Measurements from ENCODE around the gene EHMT1. TPM values are rescaled to one million over a fixed set of nuclear protein-coding genes. Genes with fewer than 3 reads are reported as not detected.

Gene EHMT1
- total RNA-seq, 1 donor from 2014 or later, result 95.9 TPM

- intact Hi-C loops (cut with micrococcal nuclease), result no loop called here
Observed at GRCh38 chr9:137642118-137642601, 23.4 kb downstream of the EHMT1 start.

GRCh38 chr9:137642892-137643291 lies 24.1 kb downstream of the EHMT1 start:
- intact Hi-C loops (cut with micrococcal nuclease), result no loop called here

- intact Hi-C loops (cut with micrococcal nuclease), result no loop called here
Observed at GRCh38 chr9:137643921-137644320, 25.1 kb downstream of the EHMT1 start.

GRCh38 chr9:137645211-137645610 lies 26.4 kb downstream of the EHMT1 start:
- intact Hi-C loops (cut with micrococcal nuclease), result no loop called here

- intact Hi-C loops (cut with micrococcal nuclease), result no loop called here
Observed at GRCh38 chr9:137646341-137646740, 27.5 kb downstream of the EHMT1 start.

- intact Hi-C loops (cut with micrococcal nuclease), result no loop called here
Observed at GRCh38 chr9:137647096-137647714, 28.4 kb downstream of the EHMT1 start.

GRCh38 chr9:137648396-137648795 lies 29.6 kb downstream of the EHMT1 start:
- intact Hi-C loops (cut with micrococcal nuclease), result no loop called here

- intact Hi-C loops (cut with micrococcal nuclease), result no loop called here
Observed at GRCh38 chr9:137649553-137649952, 30.7 kb downstream of the EHMT1 start.

GRCh38 chr9:137650259-137650658 lies 31.5 kb downstream of the EHMT1 start:
- intact Hi-C loops (cut with micrococcal nuclease), result no loop called here

- intact Hi-C loops (cut with micrococcal nuclease), result no loop called here
Observed at GRCh38 chr9:137650779-137651178, 32.0 kb downstream of the EHMT1 start.

GRCh38 chr9:137656416-137656815 lies 37.6 kb downstream of the EHMT1 start:
- intact Hi-C loops (cut with micrococcal nuclease), result no loop called here

- intact Hi-C loops (cut with micrococcal nuclease), result no loop called here
Observed at GRCh38 chr9:137657606-137658005, 38.8 kb downstream of the EHMT1 start.

- intact Hi-C loops (cut with micrococcal nuclease), result no loop called here
Observed at GRCh38 chr9:137658781-137659180, 40.0 kb downstream of the EHMT1 start.

- intact Hi-C loops (cut with micrococcal nuclease), result no loop called here
Observed at GRCh38 chr9:137660144-137660543, 41.3 kb downstream of the EHMT1 start.

- intact Hi-C loops (cut with micrococcal nuclease), result no loop called here
Observed at GRCh38 chr9:137663584-137663983, 44.8 kb downstream of the EHMT1 start.

- intact Hi-C loops (cut with micrococcal nuclease), result no loop called here
Observed at GRCh38 chr9:137664676-137665075, 45.9 kb downstream of the EHMT1 start.

- intact Hi-C loops (cut with micrococcal nuclease), result no loop called here
Observed at GRCh38 chr9:137665226-137665625, 46.4 kb downstream of the EHMT1 start.

- intact Hi-C loops (cut with micrococcal nuclease), result no loop called here
Observed at GRCh38 chr9:137665697-137666512, 47.1 kb downstream of the EHMT1 start.

GRCh38 chr9:137666513-137666822 lies 47.7 kb downstream of the EHMT1 start:
- intact Hi-C loops (cut with micrococcal nuclease), result no loop called here

- intact Hi-C loops (cut with micrococcal nuclease), result no loop called here
Observed at GRCh38 chr9:137666955-137667670, 48.3 kb downstream of the EHMT1 start.

GRCh38 chr9:137668203-137668602 lies 49.4 kb downstream of the EHMT1 start:
- intact Hi-C loops (cut with micrococcal nuclease), result no loop called here

- intact Hi-C loops (cut with micrococcal nuclease), result no loop called here
Observed at GRCh38 chr9:137669261-137669672, 50.5 kb downstream of the EHMT1 start.

Data from T-helper 2 cell treated with Interferon-gamma antibody and Interleukin-4, amounts not matched to agents 100 ng/mL and 5 ng/mL, for 36 hours (primary cell).